Subcutaneous adipose tissue (tissue), 4 donors: Measurements from ENCODE around the gene TIAL1. TPM values are rescaled to one million over a fixed set of nuclear protein-coding genes. Genes with fewer than 3 reads are reported as not detected.

Experiments
- CTCF ChIP-seq: fragments of 450-650 bp; IDR thresholded peaks from one replicate; pipeline ENCODE4 v1.5.1; 2016; ENCODE audit warnings: low read depth, mild to moderate bottlenecking, control low read depth, antibody characterized with exemption, moderate library complexity
- total RNA-seq, 4 donors: library from RNA; depleted of rRNA; stranded (reverse); fragments of >200 nt; gene quantifications; one replicate each; pipeline ENCODE4 v1.1.0, GENCODE V29; 2016

The TIAL1 gene
- total RNA-seq, 4 donors from 2014 or later: 76.9 to 138 (median 91.2) TPM

GRCh38 chr10:119562097-119562496, 34.7 kb downstream of the TIAL1 start:
- TF ChIP-seq CTCF: no peak

GRCh38 chr10:119555178-119555784, 41.5 kb downstream of the TIAL1 start:
- no peak for TF ChIP-seq CTCF

- no peak for TF ChIP-seq CTCF
These were observed 45.9 kb downstream of the TIAL1 start for GRCh38 chr10:119550827-119551226.

GRCh38 chr10:119549247-119549999, 47.3 kb downstream of the TIAL1 start:
- no peak for TF ChIP-seq CTCF

- TF ChIP-seq CTCF: no peak
These were observed 50.8 kb downstream of the TIAL1 start for GRCh38 chr10:119546009-119546408.

- TF ChIP-seq CTCF: no peak
These were observed 51.5 kb downstream of the TIAL1 start for GRCh38 chr10:119545310-119545709.

- no peak for TF ChIP-seq CTCF
These were observed 52.7 kb downstream of the TIAL1 start for GRCh38 chr10:119543814-119544642.
